ENCODE data around the gene GOLGA6B. TPM values are rescaled to one million over a fixed set of nuclear protein-coding genes. Genes with fewer than 3 reads are reported as not detected.
"Not testable (repeated sequence)": the region's sequence is repeated elsewhere in the genome, so short reads cannot be mapped to it uniquely, and the experiment has no call there.

The GOLGA6B gene
- total RNA-seq, 2 experiments from 2014 or later, result not detected

GRCh38 chr15:72682772-72683171, 28.3 kb downstream of the GOLGA6B start:
- Mint-ChIP-seq H3K4me1 (peaks cover 17% of the 10 kb centered on the region), H3K27ac (no peak overlapping the region), H3K9me3 (no peaks in the 10 kb centered on the region), H3K27me3 (peaks cover 9% of the 10 kb centered on the region), H3K36me3 (ENCODE audit: low read depth) (no peaks in the 10 kb centered on the region), H3K4me3 (no peak overlapping the region)
- CTCF ChIA-PET, result interaction anchor here (0.6 kb wide), 2 partner anchors 86 to 456 kb away, joined by 3 read pairs; no protein-coding TSS in a partner anchor
- no peak for DNase-seq
- POLR2A ChIA-PET, result no interaction called here

GRCh38 chr15:72685301-72685924, 30.9 kb downstream of the GOLGA6B start:
- ChIA-PET CTCF (interaction anchor here (0.5 to 1.9 kb wide), 7 partner anchors 10 to 458 kb away, joined by 3 to 6 read pairs (median 4); no protein-coding TSS in a partner anchor), POLR2A (interaction anchor here (0.6 to 1.5 kb wide), 6 partner anchors 8 to 455 kb away, joined by 3 to 5 read pairs (median 3); partner anchors contain the start of gene PKM)
- peak overlapping the region; percentile 88 for H3K4me3 Mint-ChIP-seq
- no peak for DNase-seq
- peaks cover 17% of the 10 kb centered on the region for H3K4me1 Mint-ChIP-seq
- H3K9me3 Mint-ChIP-seq, result no peaks in the 10 kb centered on the region
- peak overlapping the region; percentile 85 for H3K27ac Mint-ChIP-seq
- H3K36me3 Mint-ChIP-seq (ENCODE audit: low read depth), result no peaks in the 10 kb centered on the region
- H3K27me3 Mint-ChIP-seq, result peaks cover 3% of the 10 kb centered on the region

GRCh38 chr15:72685925-72686794, 31.7 kb downstream of the GOLGA6B start, which contains the start of the genes BBS4 and HIGD2B:
TSS of gene BBS4 (plus strand) at chr15:72686207. CDS start at chr15:72686228, 21 bp downstream.
TSS of gene HIGD2B (minus strand) at chr15:72686182. CDS start at chr15:72676374, 9,808 bp downstream.
- POLR2A ChIA-PET, result interaction anchor here (0.6 to 1.5 kb wide), 9 partner anchors 8 to 456 kb away, joined by 3 to 5 read pairs (median 3); partner anchors contain the start of gene PKM

DNA sequence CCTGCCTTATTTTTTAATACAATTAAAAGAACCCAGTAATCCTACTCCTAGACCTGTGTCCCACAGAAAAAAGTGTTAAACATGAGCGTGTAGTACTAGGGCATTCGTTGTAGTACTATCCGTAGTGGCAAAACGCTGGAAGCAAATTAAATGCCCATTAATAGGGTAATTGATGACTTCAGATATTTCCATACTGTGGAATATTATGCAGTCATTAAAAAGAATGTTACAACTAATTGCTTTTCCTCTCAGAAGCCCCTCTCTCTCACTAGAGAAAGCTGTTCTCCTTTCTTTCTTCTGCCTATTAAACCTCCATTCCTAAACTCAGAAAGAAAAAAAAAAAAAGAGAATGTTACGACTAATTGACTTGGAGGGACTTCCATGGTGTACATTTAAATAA, 34.2 kb downstream of the GOLGA6B start:
- peaks cover 17% of the 10 kb centered on the region for H3K4me1 Mint-ChIP-seq
- CTCF ChIA-PET, result no interaction called here

More at GRCh38 chr15:72685925-72686794, 31.7 kb downstream of the GOLGA6B start, which contains the start of the genes BBS4 and HIGD2B:
- no peaks in the 10 kb centered on the region for H3K36me3 Mint-ChIP-seq (ENCODE audit: low read depth)
- no peaks in the 10 kb centered on the region for H3K9me3 Mint-ChIP-seq
- H3K27ac Mint-ChIP-seq, result peak within 1 kb of the TSS; percentile 85
- peaks cover 17% of the 10 kb centered on the region for H3K4me1 Mint-ChIP-seq
- DNase-seq, result peak; percentile 91
- CTCF ChIA-PET, result interaction anchor here (0.5 to 1.9 kb wide), 8 partner anchors 13 to 459 kb away, joined by 3 to 6 read pairs (median 4); no protein-coding TSS in a partner anchor
- no peaks in the 10 kb centered on the region for H3K27me3 Mint-ChIP-seq
- peak within 1 kb of the TSS; percentile 88 for H3K4me3 Mint-ChIP-seq

DNA sequence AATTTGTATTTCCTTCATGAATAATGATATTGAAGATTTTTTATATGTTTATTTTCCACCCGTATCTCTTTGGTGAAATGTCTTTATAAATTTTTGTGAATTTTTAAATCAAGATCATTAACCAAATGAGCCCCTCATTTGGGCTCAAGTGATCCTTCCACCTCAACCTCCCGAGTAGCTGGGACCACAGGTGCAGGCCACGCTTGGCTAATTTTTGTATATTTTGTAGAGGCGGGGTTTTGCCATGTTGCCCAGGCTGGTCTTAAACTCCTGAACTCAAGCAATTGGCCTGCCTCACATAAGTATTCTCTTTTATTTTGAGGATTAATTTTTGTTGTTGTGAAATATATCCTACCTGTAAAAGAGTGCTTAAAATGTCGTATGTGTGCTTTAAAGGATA, 36.4 kb downstream of the GOLGA6B start:
- Mint-ChIP-seq H3K36me3 (ENCODE audit: low read depth) (peaks cover 5% of the 10 kb centered on the region), H3K9me3 (no peaks in the 10 kb centered on the region), H3K4me1 (peaks cover 18% of the 10 kb centered on the region), H3K27ac (no peak overlapping the region), H3K4me3 (no peak overlapping the region), H3K27me3 (no peaks in the 10 kb centered on the region)
- DNase-seq, result no peak
- ChIA-PET CTCF (no interaction called here), POLR2A (no interaction called here)

More for the DNA sequence above, 34.2 kb downstream of the GOLGA6B start:
- no peak for DNase-seq
- H3K4me3 Mint-ChIP-seq, result no peak overlapping the region
- POLR2A ChIA-PET, result no interaction called here
- H3K27me3 Mint-ChIP-seq, result no peaks in the 10 kb centered on the region
- no peaks in the 10 kb centered on the region for H3K9me3 Mint-ChIP-seq
- H3K36me3 Mint-ChIP-seq (ENCODE audit: low read depth), result no peaks in the 10 kb centered on the region
- no peak overlapping the region for H3K27ac Mint-ChIP-seq

DNA sequence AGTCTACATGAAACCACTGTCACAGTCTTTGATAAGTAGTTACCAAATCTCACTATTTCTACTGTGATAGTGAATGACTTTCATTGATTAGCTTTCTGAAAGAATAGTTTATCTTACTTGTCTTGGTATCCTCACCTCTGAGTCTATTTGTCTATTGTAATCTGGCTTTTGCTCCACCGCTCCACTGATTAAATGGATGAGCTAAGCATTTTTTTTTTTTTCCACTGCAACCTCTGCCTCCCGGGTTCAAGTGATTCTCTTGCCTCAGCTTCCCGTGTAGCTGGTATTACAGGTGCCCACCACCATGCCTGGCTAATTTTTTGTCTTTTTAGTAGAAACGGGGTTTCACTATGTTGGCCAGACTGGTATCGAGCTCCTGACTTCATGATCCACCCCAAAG, 44.4 kb downstream of the GOLGA6B start:
- CTCF ChIA-PET, result interaction anchor here (0.7 kb wide), 1 partner anchor 23 kb away, joined by 3 read pairs; no protein-coding TSS in a partner anchor

DNA sequence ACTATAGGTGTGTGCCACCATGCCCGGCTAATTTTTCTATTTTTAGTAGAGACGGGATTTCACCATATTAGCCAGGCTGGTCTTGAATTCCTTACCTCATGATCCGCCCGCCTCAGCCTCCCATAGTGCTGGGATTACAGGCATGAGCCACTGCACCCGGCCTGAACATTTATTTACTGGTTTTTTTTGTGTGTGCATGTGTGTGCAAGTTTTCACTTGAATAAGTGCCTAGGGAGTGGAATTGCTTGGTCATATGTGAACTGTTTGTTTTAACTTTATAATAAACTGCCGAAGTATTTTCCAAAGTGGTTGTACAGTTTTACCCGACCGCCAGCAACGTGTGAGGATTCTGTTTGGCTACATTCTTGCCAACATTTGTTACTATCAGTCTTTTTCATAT, 45.6 kb downstream of the GOLGA6B start:
- POLR2A ChIA-PET, result no interaction called here
- no peak overlapping the region for H3K4me3 Mint-ChIP-seq
- no peaks in the 10 kb centered on the region for H3K9me3 Mint-ChIP-seq
- CTCF ChIA-PET, result no interaction called here
- no peaks in the 10 kb centered on the region for H3K27me3 Mint-ChIP-seq
- DNase-seq, result no peak
- no peak overlapping the region for H3K27ac Mint-ChIP-seq
- peaks cover 6% of the 10 kb centered on the region for H3K36me3 Mint-ChIP-seq (ENCODE audit: low read depth)
- peaks cover 3% of the 10 kb centered on the region for H3K4me1 Mint-ChIP-seq

More for the DNA sequence above, 44.4 kb downstream of the GOLGA6B start:
- peaks cover 10% of the 10 kb centered on the region for H3K4me1 Mint-ChIP-seq
- H3K36me3 Mint-ChIP-seq (ENCODE audit: low read depth), result peaks cover 8% of the 10 kb centered on the region
- H3K27me3 Mint-ChIP-seq, result no peaks in the 10 kb centered on the region
- H3K27ac Mint-ChIP-seq, result no peak overlapping the region
- POLR2A ChIA-PET, result no interaction called here
- no peak overlapping the region for H3K4me3 Mint-ChIP-seq
- no peak for DNase-seq
- H3K9me3 Mint-ChIP-seq, result no peaks in the 10 kb centered on the region

GRCh38 chr15:72706266-72706665, 51.8 kb downstream of the GOLGA6B start:
- no peaks in the 10 kb centered on the region for H3K36me3 Mint-ChIP-seq (ENCODE audit: low read depth)
- CTCF ChIA-PET, result interaction anchor here (1.3 to 2.8 kb wide), 2 partner anchors 11 to 16 kb away, joined by 3 to 13 read pairs; no protein-coding TSS in a partner anchor

DNA sequence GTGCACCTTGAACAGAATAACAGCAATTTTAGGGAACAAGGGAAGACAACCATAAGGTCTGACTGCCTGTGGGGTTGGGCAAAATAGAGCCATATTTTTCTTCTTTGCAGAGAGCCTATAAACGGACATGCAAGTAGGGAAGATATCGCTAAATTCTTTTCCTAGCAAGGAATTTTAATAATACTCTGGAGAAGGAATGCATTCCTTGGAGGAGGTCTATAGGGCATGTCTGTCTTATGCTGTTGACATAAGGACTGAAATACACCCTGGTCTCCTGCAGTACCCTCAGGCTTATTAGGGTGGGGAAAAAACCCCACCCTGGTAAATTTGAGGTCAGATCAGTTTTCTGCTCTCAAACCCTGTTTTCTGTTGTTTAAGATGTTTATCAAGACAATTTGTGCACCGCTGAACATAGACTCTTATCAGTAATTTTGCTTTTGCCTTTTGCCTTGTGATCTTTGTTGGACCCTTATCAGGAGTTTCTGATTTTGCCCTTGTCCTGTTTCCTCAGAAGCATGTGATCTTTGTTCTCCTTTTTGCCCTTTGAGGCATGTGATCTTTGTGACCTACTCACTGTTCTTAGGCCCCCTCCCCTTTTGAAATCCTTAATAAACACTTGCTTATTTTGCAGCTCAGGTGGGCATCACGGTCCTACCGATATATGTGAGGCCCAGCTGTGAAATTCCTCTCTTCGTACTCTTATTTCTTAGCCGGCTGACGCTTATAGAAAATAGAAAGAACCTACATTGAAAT, 54.2 kb downstream of the GOLGA6B start:
- DNase-seq; POLR2A ChIA-PET; H3K9me3 Mint-ChIP-seq; H3K36me3 Mint-ChIP-seq (ENCODE audit: low read depth); H3K4me1 Mint-ChIP-seq; H3K27ac Mint-ChIP-seq; CTCF ChIA-PET; H3K27me3 Mint-ChIP-seq; H3K4me3 Mint-ChIP-seq: not testable (repeated sequence)

More at GRCh38 chr15:72706266-72706665, 51.8 kb downstream of the GOLGA6B start:
- Mint-ChIP-seq H3K4me3 (no peak overlapping the region), H3K4me1 (peaks cover 1% of the 10 kb centered on the region), H3K9me3 (no peaks in the 10 kb centered on the region), H3K27ac (no peak overlapping the region), H3K27me3 (no peaks in the 10 kb centered on the region)
- DNase-seq, result no peak
- POLR2A ChIA-PET, result no interaction called here

Other genes with a start within 250 kb of the GOLGA6B start
- 100 to 1,000 TPM; 133 to 138 TPM for gene ARIH1, start 180.4 kb upstream of the GOLGA6B start, total RNA-seq
- under 1 TPM in 1 of 2 experiments, not detected in 1; 0.20 TPM for gene HIGD2B, start 31.5 kb downstream of the GOLGA6B start, total RNA-seq
- gene BBS4, start 31.5 kb downstream of the GOLGA6B start, total RNA-seq, result 10 to 100 TPM; 14.5 to 16.2 TPM
- 10 to 100 TPM; 83.6 to 84.7 TPM for gene ADPGK, start 129.1 kb downstream of the GOLGA6B start, total RNA-seq